ENCODE data around the gene MNX1.
A peak's percentile ranks its signal among the peaks of the same experiment; 100 is the strongest.

MNX1 gene

GRCh38 chr7:156984174-156984891 is 26.1 kb downstream of the MNX1 start:
- TF ChIP-seq CTCF (IDR thresholded peaks at IDR 0.05; ENCODE audit: low read depth, low read length, missing control alignments), result no peak
- no peak for DNase-seq (ENCODE audit: low read depth)

GRCh38 chr7:156979711-156980110 is 30.8 kb downstream of the MNX1 start:
- H3K4me3 ChIP-seq (ENCODE audit: low read depth, low read length), result no peak overlapping the region
- TF ChIP-seq CTCF (IDR thresholded peaks at IDR 0.05; ENCODE audit: low read depth, low read length, missing control alignments), result no peak
- no peak for DNase-seq (ENCODE audit: low read depth)

More at GRCh38 chr7:156984174-156984891, 26.1 kb downstream of the MNX1 start:
- no peak overlapping the region for H3K4me3 ChIP-seq (ENCODE audit: low read depth, low read length)

- no peak for TF ChIP-seq CTCF (IDR thresholded peaks at IDR 0.05; ENCODE audit: low read depth, low read length, missing control alignments)
- no peak overlapping the region for H3K4me3 ChIP-seq (ENCODE audit: low read depth, low read length)
- DNase-seq (ENCODE audit: low read depth), result no peak
These were observed 31.4 kb downstream of the MNX1 start for GRCh38 chr7:156979007-156979606.

- no peak for DNase-seq (ENCODE audit: low read depth)
- no peak overlapping the region for H3K4me3 ChIP-seq (ENCODE audit: low read depth, low read length)
- TF ChIP-seq CTCF (IDR thresholded peaks at IDR 0.05; ENCODE audit: low read depth, low read length, missing control alignments), result no peak
These were observed 34.8 kb downstream of the MNX1 start for GRCh38 chr7:156975620-156976019.

GRCh38 chr7:156969972-156970420 is 40.5 kb downstream of the MNX1 start:
- no peak overlapping the region for H3K4me3 ChIP-seq (ENCODE audit: low read depth, low read length)
- DNase-seq (ENCODE audit: low read depth), result no peak
- peak; percentile 23 for TF ChIP-seq CTCF (IDR thresholded peaks at IDR 0.05; ENCODE audit: low read depth, low read length, missing control alignments)

- TF ChIP-seq CTCF (IDR thresholded peaks at IDR 0.05; ENCODE audit: low read depth, low read length, missing control alignments), result no peak
- H3K4me3 ChIP-seq (ENCODE audit: low read depth, low read length), result no peak overlapping the region
- no peak for DNase-seq (ENCODE audit: low read depth)
These were observed 42.3 kb downstream of the MNX1 start for GRCh38 chr7:156968183-156968582.
